Uterus (tissue), 2 donors: Measurements from ENCODE around the gene CDH3.

Source experiments
- POLR2A ChIP-seq, 2 donors: fragments of 450-650 bp; IDR thresholded peaks; one replicate each; pipeline ENCODE4 v1.6.1; 2016; ENCODE audit warnings: antibody characterized with exemption in 2 of 2, mild to moderate bottlenecking in 1 of 2, moderate library complexity in 1 of 2
- TF ChIP-seq, protein P1 (sequence below), 4 experiments: fragments of 200-600 bp in 2 of 4; fragments of 450-650 bp in 2 of 4; sonication (generic) in 2 of 4; IDR thresholded peaks; one replicate each; pipeline ENCODE4 v1.5.1; 2016 to 2019; ENCODE audit warnings: antibody characterized with exemption in 4 of 4, mild to moderate bottlenecking in 2 of 4, moderate library complexity in 1 of 4

DNA sequence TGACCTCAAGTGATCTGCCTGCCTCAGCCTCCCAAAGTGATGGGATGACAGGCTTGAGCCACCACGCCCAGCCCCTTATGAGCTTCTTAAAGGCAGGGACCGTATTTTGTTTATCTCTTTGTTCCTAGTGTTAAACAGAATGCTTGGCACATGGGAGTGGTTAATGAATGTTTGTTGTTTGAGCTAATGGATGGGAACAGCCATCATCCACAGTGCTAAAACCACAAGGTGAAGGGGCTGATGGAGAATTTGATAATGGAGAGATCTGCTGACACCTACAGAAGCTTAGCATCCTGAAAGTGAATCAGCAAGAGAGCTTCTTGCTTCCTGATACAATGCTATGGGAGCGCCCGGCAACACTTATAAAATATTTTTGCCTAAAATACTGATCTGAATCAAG is 83.4 kb downstream of the CDH3 start:
- TF ChIP-seq, protein P1, sequence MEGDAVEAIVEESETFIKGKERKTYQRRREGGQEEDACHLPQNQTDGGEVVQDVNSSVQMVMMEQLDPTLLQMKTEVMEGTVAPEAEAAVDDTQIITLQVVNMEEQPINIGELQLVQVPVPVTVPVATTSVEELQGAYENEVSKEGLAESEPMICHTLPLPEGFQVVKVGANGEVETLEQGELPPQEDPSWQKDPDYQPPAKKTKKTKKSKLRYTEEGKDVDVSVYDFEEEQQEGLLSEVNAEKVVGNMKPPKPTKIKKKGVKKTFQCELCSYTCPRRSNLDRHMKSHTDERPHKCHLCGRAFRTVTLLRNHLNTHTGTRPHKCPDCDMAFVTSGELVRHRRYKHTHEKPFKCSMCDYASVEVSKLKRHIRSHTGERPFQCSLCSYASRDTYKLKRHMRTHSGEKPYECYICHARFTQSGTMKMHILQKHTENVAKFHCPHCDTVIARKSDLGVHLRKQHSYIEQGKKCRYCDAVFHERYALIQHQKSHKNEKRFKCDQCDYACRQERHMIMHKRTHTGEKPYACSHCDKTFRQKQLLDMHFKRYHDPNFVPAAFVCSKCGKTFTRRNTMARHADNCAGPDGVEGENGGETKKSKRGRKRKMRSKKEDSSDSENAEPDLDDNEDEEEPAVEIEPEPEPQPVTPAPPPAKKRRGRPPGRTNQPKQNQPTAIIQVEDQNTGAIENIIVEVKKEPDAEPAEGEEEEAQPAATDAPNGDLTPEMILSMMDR (IDR thresholded peaks at IDR 0.05), result no peak
- no peak for TF ChIP-seq POLR2A (IDR thresholded peaks at IDR 0.05)
